ENCODE data around the gene SLC16A3.
"Not testable (repeated sequence)": the region's sequence is repeated elsewhere in the genome, so short reads cannot be mapped to it uniquely, and the experiment has no call there.

The SLC16A3 gene

GRCh38 chr17:82249896-82250581, 21.2 kb downstream of the SLC16A3 start:
- DNase-seq: no peak
- Mint-ChIP-seq H3K27ac (peak overlapping the region; percentile 63), H3K9me3 (no peaks in the 10 kb centered on the region), H3K36me3 (ENCODE audit: low read depth) (peaks cover 83% of the 10 kb centered on the region), H3K27me3 (no peaks in the 10 kb centered on the region), H3K4me3 (no peak overlapping the region), H3K4me1 (ENCODE audit: low read depth) (peaks cover 16% of the 10 kb centered on the region)

GRCh38 chr17:82250868-82251500, 22.1 kb downstream of the SLC16A3 start:
- Mint-ChIP-seq H3K27ac (peak overlapping the region; percentile 72), H3K36me3 (ENCODE audit: low read depth) (peaks cover 83% of the 10 kb centered on the region), H3K4me3 (no peak overlapping the region), H3K27me3 (no peaks in the 10 kb centered on the region), H3K4me1 (ENCODE audit: low read depth) (peaks cover 20% of the 10 kb centered on the region), H3K9me3 (no peaks in the 10 kb centered on the region)
- DNase-seq: no peak

GRCh38 chr17:82252511-82253178, 23.8 kb downstream of the SLC16A3 start:
- H3K27ac Mint-ChIP-seq: peak overlapping the region; percentile 78
- no peaks in the 10 kb centered on the region for H3K9me3 Mint-ChIP-seq
- peaks cover 83% of the 10 kb centered on the region for H3K36me3 Mint-ChIP-seq (ENCODE audit: low read depth)
- no peaks in the 10 kb centered on the region for H3K27me3 Mint-ChIP-seq
- no peak overlapping the region for H3K4me3 Mint-ChIP-seq
- H3K4me1 Mint-ChIP-seq (ENCODE audit: low read depth): peaks cover 18% of the 10 kb centered on the region
- DNase-seq: no peak

- H3K9me3 Mint-ChIP-seq: no peaks in the 10 kb centered on the region
- peaks cover 16% of the 10 kb centered on the region for H3K4me1 Mint-ChIP-seq (ENCODE audit: low read depth)
- H3K36me3 Mint-ChIP-seq (ENCODE audit: low read depth): peaks cover 81% of the 10 kb centered on the region
- H3K27ac Mint-ChIP-seq: peak overlapping the region; percentile 78
- no peaks in the 10 kb centered on the region for H3K27me3 Mint-ChIP-seq
- no peak overlapping the region for H3K4me3 Mint-ChIP-seq
- DNase-seq: no peak
Measured at GRCh38 chr17:82253179-82253544, 24.3 kb downstream of the SLC16A3 start.

- not testable (repeated sequence) for H3K4me3 Mint-ChIP-seq, H3K27ac Mint-ChIP-seq, H3K9me3 Mint-ChIP-seq, H3K27me3 Mint-ChIP-seq, DNase-seq
- Mint-ChIP-seq H3K36me3 (ENCODE audit: low read depth) (peaks cover 81% of the 10 kb centered on the region), H3K4me1 (ENCODE audit: low read depth) (peaks cover 22% of the 10 kb centered on the region)
Measured at GRCh38 chr17:82254096-82254495, 25.3 kb downstream of the SLC16A3 start.

DNA sequence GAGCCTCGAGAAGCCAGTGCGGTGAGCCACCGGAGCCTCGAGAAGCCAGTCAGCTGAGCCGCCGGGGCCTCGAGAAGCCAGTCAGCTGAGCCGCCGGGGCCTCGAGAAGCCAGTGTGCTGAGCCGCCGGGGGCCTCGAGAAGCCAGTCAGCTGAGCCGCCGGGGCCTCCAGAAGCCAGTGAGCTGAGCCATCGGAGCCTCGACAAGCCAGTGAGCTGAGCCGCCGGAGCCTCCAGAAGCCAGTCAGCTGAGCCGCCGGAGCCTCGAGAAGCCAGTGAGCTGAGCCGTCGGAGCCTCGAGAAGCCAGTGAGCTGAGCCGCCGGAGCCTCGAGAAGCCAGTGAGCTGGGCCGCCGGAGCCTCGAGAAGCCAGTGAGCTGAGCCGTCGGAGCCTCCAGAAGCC, 25.9 kb downstream of the SLC16A3 start:
- peaks cover 29% of the 10 kb centered on the region for H3K4me1 Mint-ChIP-seq (ENCODE audit: low read depth)
- H3K27ac Mint-ChIP-seq, DNase-seq, H3K9me3 Mint-ChIP-seq, H3K4me3 Mint-ChIP-seq, H3K27me3 Mint-ChIP-seq: not testable (repeated sequence)
- H3K36me3 Mint-ChIP-seq (ENCODE audit: low read depth): peaks cover 83% of the 10 kb centered on the region

DNA sequence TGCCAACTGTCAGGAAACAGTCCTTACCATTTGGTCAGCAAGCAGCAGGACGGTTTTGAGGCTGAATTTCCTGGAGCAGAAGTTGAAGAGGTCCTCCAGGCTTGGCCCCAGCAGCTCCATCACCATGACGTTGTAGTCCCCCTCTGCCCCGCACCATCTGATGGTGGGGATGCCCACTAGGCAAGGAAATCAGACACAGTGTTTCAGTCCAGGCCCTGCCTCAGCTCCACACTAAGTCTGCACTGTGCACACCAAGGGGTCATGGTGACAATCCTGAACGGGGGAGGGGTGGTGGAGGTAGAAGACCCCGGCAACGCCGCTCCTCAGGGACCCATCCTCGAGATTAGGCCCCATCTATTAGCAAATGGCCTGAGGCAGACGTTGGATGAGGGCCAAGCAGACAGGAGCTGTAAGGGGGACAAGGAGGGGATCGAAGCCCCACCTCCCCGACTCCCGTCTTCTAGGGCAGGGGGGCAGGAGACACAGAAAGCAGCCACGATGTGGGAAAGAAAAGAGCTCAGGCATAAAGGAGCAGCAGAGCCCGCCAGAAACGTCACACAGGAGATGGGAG, 26.6 kb downstream of the SLC16A3 start:
- Mint-ChIP-seq H3K9me3 (no peaks in the 10 kb centered on the region), H3K27me3 (no peaks in the 10 kb centered on the region), H3K27ac (peak overlapping the region; percentile 65), H3K4me3 (no peak overlapping the region), H3K36me3 (ENCODE audit: low read depth) (peaks cover 83% of the 10 kb centered on the region), H3K4me1 (ENCODE audit: low read depth) (peaks cover 32% of the 10 kb centered on the region)
- no peak for DNase-seq

DNA sequence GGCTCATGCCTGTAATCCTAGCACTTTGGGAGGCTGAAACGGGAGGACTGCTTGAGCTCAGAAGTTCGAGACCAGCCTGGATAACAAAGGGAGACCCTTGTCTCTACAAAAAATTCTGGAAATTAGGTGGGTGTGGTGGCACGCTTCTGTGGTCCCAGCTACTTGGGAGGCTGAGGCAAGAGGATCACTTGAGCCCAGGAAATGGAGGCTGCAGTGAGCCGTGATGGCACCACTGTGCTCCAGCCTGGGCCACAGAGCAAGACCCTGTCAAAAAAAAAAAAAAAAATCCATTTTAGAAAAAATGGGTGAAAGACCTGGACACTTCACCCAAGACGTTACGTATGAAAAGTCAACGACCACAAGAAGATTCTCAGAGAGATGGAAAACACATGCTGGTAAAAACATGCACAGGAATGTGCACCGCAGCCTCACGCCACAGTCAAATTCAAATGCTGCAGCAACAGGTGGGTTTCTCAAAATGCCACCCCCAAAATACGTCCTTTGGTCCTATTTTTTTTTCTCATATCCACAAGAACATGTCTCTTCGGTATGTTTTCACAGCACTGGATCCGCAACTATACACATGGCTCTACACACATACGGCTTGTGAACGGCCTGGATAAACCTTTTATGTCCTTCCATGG, 27.5 kb downstream of the SLC16A3 start:
- peak overlapping the region; percentile 65 for H3K27ac Mint-ChIP-seq
- H3K9me3 Mint-ChIP-seq: no peaks in the 10 kb centered on the region
- DNase-seq: no peak
- H3K36me3 Mint-ChIP-seq (ENCODE audit: low read depth): peaks cover 83% of the 10 kb centered on the region
- H3K27me3 Mint-ChIP-seq: no peaks in the 10 kb centered on the region
- H3K4me1 Mint-ChIP-seq (ENCODE audit: low read depth): peaks cover 39% of the 10 kb centered on the region
- no peak overlapping the region for H3K4me3 Mint-ChIP-seq

DNA sequence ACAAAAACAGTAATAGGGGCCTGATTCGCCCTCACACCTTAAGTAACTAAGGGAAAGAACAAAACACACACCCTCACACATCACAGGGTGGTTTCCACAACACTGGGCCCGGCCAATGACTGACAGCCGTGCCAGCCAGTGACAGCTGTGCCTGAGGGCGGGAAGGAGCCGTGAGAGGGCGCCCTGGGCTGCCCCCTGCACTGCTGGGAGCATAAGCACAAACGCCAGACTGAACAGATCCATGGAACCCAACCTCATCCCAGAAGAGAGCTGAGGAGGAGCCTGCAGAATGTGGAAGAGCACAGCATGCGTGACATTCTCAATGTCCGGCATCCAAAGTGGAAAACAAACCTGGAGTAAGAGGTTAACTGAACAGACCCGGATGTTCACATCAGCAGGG, 28.6 kb downstream of the SLC16A3 start:
- Mint-ChIP-seq H3K36me3 (ENCODE audit: low read depth) (peaks cover 83% of the 10 kb centered on the region), H3K9me3 (no peaks in the 10 kb centered on the region), H3K4me3 (no peak overlapping the region), H3K27me3 (no peaks in the 10 kb centered on the region), H3K4me1 (ENCODE audit: low read depth) (peaks cover 44% of the 10 kb centered on the region), H3K27ac (peak overlapping the region; percentile 86)
- DNase-seq: peak; percentile 79

- Mint-ChIP-seq H3K4me3 (no peak overlapping the region), H3K36me3 (ENCODE audit: low read depth) (peaks cover 83% of the 10 kb centered on the region), H3K27me3 (no peaks in the 10 kb centered on the region), H3K9me3 (no peaks in the 10 kb centered on the region), H3K27ac (peak overlapping the region; percentile 35), H3K4me1 (ENCODE audit: low read depth) (peaks cover 47% of the 10 kb centered on the region)
- DNase-seq: no peak
Measured at GRCh38 chr17:82258555-82258954, 29.7 kb downstream of the SLC16A3 start.

DNA sequence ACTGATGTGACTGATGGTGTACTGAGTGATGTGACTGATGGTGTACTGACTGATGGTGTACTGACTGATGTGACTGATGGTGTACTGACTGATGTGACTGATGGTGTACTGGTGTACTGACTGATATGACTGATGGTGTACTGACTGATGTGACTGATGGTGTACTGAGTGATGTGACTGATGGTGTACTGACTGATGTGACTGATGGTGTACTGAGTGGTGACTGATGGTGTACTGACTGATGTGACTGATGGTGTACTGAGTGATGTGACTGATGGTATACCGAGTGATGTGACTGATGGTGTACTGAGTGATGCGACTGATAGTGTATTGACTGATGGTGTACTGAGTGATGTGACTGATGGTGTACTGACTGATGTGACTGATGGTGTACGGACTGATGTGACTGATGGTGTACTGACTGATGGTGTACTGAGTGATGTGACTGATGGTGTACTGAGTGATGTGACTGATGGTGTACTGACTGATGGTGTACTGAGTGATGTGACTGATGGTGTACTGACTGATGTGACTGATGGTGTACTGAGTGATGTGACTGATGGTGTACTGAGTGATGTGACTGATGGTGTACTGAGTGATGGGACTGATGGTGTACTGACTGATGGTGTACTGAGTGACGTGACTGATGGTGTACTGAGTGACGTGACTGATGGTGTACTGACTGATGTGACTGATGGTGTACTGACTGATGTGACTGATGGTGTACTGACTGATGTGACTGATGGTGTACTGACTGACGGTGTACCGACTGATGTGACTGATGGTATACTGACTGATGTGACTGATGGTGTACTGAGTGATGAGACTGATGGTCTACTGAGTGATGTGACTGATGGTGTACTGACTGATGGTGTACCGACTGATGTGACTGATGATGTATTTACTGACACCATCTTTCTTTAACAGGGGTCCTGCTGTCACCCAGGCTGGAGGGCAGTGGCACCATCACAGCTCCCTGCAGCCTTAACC, 31.4 kb downstream of the SLC16A3 start:
- Mint-ChIP-seq H3K27ac (peak overlapping the region; percentile 77), H3K36me3 (ENCODE audit: low read depth) (peaks cover 98% of the 10 kb centered on the region), H3K4me1 (ENCODE audit: low read depth) (peaks cover 54% of the 10 kb centered on the region)
- not testable (repeated sequence) for H3K27me3 Mint-ChIP-seq, H3K4me3 Mint-ChIP-seq, DNase-seq, H3K9me3 Mint-ChIP-seq

GRCh38 chr17:82262344-82262743, 33.5 kb downstream of the SLC16A3 start:
- H3K36me3 Mint-ChIP-seq (ENCODE audit: low read depth): peaks cover 98% of the 10 kb centered on the region
- H3K9me3 Mint-ChIP-seq: no peaks in the 10 kb centered on the region
- peaks cover 62% of the 10 kb centered on the region for H3K4me1 Mint-ChIP-seq (ENCODE audit: low read depth)
- H3K27ac Mint-ChIP-seq: peak overlapping the region; percentile 62
- no peaks in the 10 kb centered on the region for H3K27me3 Mint-ChIP-seq
- H3K4me3 Mint-ChIP-seq: no peak overlapping the region
- DNase-seq: no peak

DNA sequence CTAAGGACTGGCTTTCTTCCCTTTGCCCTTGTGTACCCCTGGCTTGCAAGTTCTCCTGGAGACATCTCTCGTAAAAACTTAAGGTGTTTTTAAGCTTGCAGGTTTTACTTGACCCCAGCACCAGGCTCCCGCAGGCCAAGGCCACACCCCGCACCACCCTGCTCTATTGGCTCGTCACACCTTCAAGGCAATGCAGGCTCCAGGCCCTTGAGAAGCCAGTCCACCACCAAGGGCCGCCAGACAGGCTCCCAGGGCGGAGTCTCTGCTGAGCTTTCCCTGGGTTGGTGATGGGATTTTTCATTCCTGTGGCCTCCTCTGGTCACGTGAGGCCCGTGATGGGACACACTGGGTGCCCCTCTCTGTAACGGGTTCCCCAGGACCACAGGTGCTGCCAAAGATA, 34.8 kb downstream of the SLC16A3 start:
- Mint-ChIP-seq H3K4me1 (ENCODE audit: low read depth) (peaks cover 66% of the 10 kb centered on the region), H3K9me3 (no peaks in the 10 kb centered on the region), H3K36me3 (ENCODE audit: low read depth) (peaks cover 100% of the 10 kb centered on the region), H3K27me3 (no peaks in the 10 kb centered on the region), H3K4me3 (no peak overlapping the region), H3K27ac (peak overlapping the region; percentile 37)
- no peak for DNase-seq
